A204.1 (cell line): ENCODE measurements around the gene NSG2.

Experiments used
- FAIRE-seq: peaks from 2 replicates; lab custom pipeline; 2012; peaks lifted over from hg19 to GRCh38; lab: Jason Lieb, UNC

Gene NSG2

GRCh38 chr5:174063082-174063756, 17.7 kb downstream of the NSG2 start:
- no peak for FAIRE-seq

- no peak for FAIRE-seq
Observed at GRCh38 chr5:174064171-174064570, 18.7 kb downstream of the NSG2 start.

- no peak for FAIRE-seq
Observed at GRCh38 chr5:174065528-174066197, 20.2 kb downstream of the NSG2 start.

GRCh38 chr5:174067499-174067898, 22.0 kb downstream of the NSG2 start:
- no peak for FAIRE-seq

GRCh38 chr5:174071484-174071883, 26.0 kb downstream of the NSG2 start:
- no peak for FAIRE-seq

GRCh38 chr5:174073122-174073660, 27.7 kb downstream of the NSG2 start:
- FAIRE-seq = no peak

GRCh38 chr5:174074369-174074768, 28.9 kb downstream of the NSG2 start:
- FAIRE-seq = no peak

- FAIRE-seq = no peak
Observed at GRCh38 chr5:174078416-174078815, 32.9 kb downstream of the NSG2 start.

GRCh38 chr5:174082286-174082685, 36.8 kb downstream of the NSG2 start:
- FAIRE-seq = no peak

- FAIRE-seq = no peak
Observed at GRCh38 chr5:174083056-174083827, 37.7 kb downstream of the NSG2 start.

GRCh38 chr5:174084691-174085154, 39.2 kb downstream of the NSG2 start:
- no peak for FAIRE-seq

- no peak for FAIRE-seq
Observed at GRCh38 chr5:174086751-174087150, 41.2 kb downstream of the NSG2 start.

GRCh38 chr5:174087783-174088182, 42.3 kb downstream of the NSG2 start:
- no peak for FAIRE-seq

- FAIRE-seq = no peak
Observed at GRCh38 chr5:174090129-174090528, 44.6 kb downstream of the NSG2 start.

- no peak for FAIRE-seq
Observed at GRCh38 chr5:174093123-174093522, 47.6 kb downstream of the NSG2 start.

GRCh38 chr5:174094857-174095606, 49.5 kb downstream of the NSG2 start:
- FAIRE-seq = no peak

GRCh38 chr5:174096619-174097018, 51.1 kb downstream of the NSG2 start:
- no peak for FAIRE-seq

GRCh38 chr5:174097486-174098185, 52.1 kb downstream of the NSG2 start:
- FAIRE-seq = no peak

- FAIRE-seq = no peak
Observed at GRCh38 chr5:174098694-174099093, 53.2 kb downstream of the NSG2 start.

GRCh38 chr5:174100490-174100889, 55.0 kb downstream of the NSG2 start:
- FAIRE-seq = no peak

- no peak for FAIRE-seq
Observed at GRCh38 chr5:174101195-174101730, 55.8 kb downstream of the NSG2 start.
